GM13977 (cell line): Measurements from ENCODE around the gene UIMC1.

ENCODE experiments used
- DNase-seq: peaks from one replicate; pipeline ENCODE4 v3.0.0; 2012; ENCODE audit warnings: low spot score
- CTCF ChIP-seq: IDR thresholded peaks from 2 replicates; pipeline ENCODE4 v1.5.1; 2012; ENCODE audit warnings: mild to moderate bottlenecking, control low read depth; ENCODE audit not compliant: insufficient read depth; ENCODE audit errors: extremely low read depth, missing control alignments
- in situ Hi-C: fragments of 300-500 bp; cut with MboI; formaldehyde crosslinking; loops from one replicate; pipeline ENCODE4 v1.12.0; 2022; ENCODE audit warnings: low sequenced_read_pairs, low pct_unique_long_range_greater_than_20kb, mixed read lengths, inconsistent platforms; ENCODE audit not compliant: unreplicated experiment

The UIMC1 gene

GRCh38 chr5:176878463-176878862 lies 128.1 kb downstream of the UIMC1 start:
- DNase-seq, result no peak
- TF ChIP-seq CTCF, result no peak
- in situ Hi-C loops, result no loop called here

- no peak for TF ChIP-seq CTCF
- no peak for DNase-seq
- in situ Hi-C loops, result no loop called here
Measured at GRCh38 chr5:176877793-176878331, 128.7 kb downstream of the UIMC1 start.

GRCh38 chr5:176876506-176877431 lies 129.8 kb downstream of the UIMC1 start:
- in situ Hi-C loops, result no loop called here
- no peak for TF ChIP-seq CTCF
- DNase-seq, result no peak

- DNase-seq, result no peak
- in situ Hi-C loops, result no loop called here
- no peak for TF ChIP-seq CTCF
Measured at GRCh38 chr5:176875783-176876505, 130.6 kb downstream of the UIMC1 start.

GRCh38 chr5:176875014-176875550 lies 131.5 kb downstream of the UIMC1 start:
- no peak for DNase-seq
- in situ Hi-C loops, result no loop called here
- no peak for TF ChIP-seq CTCF

GRCh38 chr5:176874198-176874780 lies 132.3 kb downstream of the UIMC1 start:
- TF ChIP-seq CTCF, result no peak
- DNase-seq, result no peak
- in situ Hi-C loops, result no loop called here
